Stimulated activated CD4-positive, alpha-beta T cell treated with anti-CD3 and anti-CD28 coated beads, TNF-alpha, amount 100 ng/mL, for 48 hours (primary cell): ENCODE results near the gene FAM50A.
A peak's percentile ranks its signal among the peaks of the same experiment; 100 is the strongest.

ENCODE experiments used
- DNase-seq, 3 donors: peaks; one replicate each; pipeline ENCODE4 v3.0.0-alpha.2; 2020; ENCODE audit warnings: low read depth in 3 of 3

The FAM50A gene

GRCh38 chrX:154439841-154440240 lies 4.1 kb upstream of the FAM50A start:
- no peak for DNase-seq

- DNase-seq, result no peak
These were observed 3.2 kb upstream of the FAM50A start for GRCh38 chrX:154440623-154441357.

GRCh38 chrX:154441564-154441963 lies 2.4 kb upstream of the FAM50A start:
- DNase-seq, result no peak

GRCh38 chrX:154441984-154442707 lies 1.8 kb upstream of the FAM50A start:
- DNase-seq, result no peak

- no peak for DNase-seq
These were observed 446 bp upstream of the FAM50A start for GRCh38 chrX:154443479-154443910.

GRCh38 chrX:154444755-154445246 lies 860 bp downstream of the FAM50A start:
- DNase-seq, result no peak

GRCh38 chrX:154445776-154446175 lies 1.8 kb downstream of the FAM50A start:
- no peak for DNase-seq

- no peak for DNase-seq
These were observed 2.5 kb downstream of the FAM50A start for GRCh38 chrX:154446430-154446829.

GRCh38 chrX:154448484-154448883 lies 4.5 kb downstream of the FAM50A start:
- no peak for DNase-seq

GRCh38 chrX:154449618-154450017 lies 5.7 kb downstream of the FAM50A start:
- no peak for DNase-seq

- no peak for DNase-seq
These were observed 6.4 kb downstream of the FAM50A start for GRCh38 chrX:154450312-154450711.

GRCh38 chrX:154452823-154453222 lies 8.9 kb downstream of the FAM50A start:
- no peak for DNase-seq

GRCh38 chrX:154457491-154458115 lies 13.7 kb downstream of the FAM50A start:
- no peak for DNase-seq

- peak in 2 of 3 donors; percentile 37 to 42 for DNase-seq
These were observed 14.4 kb downstream of the FAM50A start, which contains the start of gene PLXNA3 for GRCh38 chrX:154458116-154458953. Gene PLXNA3 (plus strand): TSS chrX:154458281. CDS start chrX:154460184, 1,903 bp downstream.

GRCh38 chrX:154458954-154459778 lies 15.2 kb downstream of the FAM50A start:
- no peak for DNase-seq

GRCh38 chrX:154459832-154460231 lies 15.9 kb downstream of the FAM50A start:
- DNase-seq, result no peak

GRCh38 chrX:154460326-154460725 lies 16.4 kb downstream of the FAM50A start:
- no peak for DNase-seq

GRCh38 chrX:154462396-154462795 lies 18.5 kb downstream of the FAM50A start:
- DNase-seq, result no peak

- DNase-seq, result no peak
These were observed 19.8 kb downstream of the FAM50A start for GRCh38 chrX:154463611-154464220.

GRCh38 chrX:154464806-154465365 lies 20.9 kb downstream of the FAM50A start:
- DNase-seq, result no peak
